ENCODE results near the gene TMEM62.
A peak's percentile ranks its signal among the peaks of the same experiment; 100 is the strongest.
"Not testable (repeated sequence)": the region's sequence is repeated elsewhere in the genome, so short reads cannot be mapped to it uniquely, and the experiment has no call there.

TMEM62 gene

GRCh38 chr15:43168192-43169107 lies 35.1 kb downstream of the TMEM62 start:
- DNase-seq (ENCODE audit: extremely low spot score, insufficient read length, low read depth) (no peak), FAIRE-seq (no peak)

GRCh38 chr15:43169888-43170287 lies 36.5 kb downstream of the TMEM62 start:
- no peak for FAIRE-seq
- no peak for DNase-seq (ENCODE audit: extremely low spot score, insufficient read length, low read depth)

GRCh38 chr15:43175656-43176309 lies 42.4 kb downstream of the TMEM62 start:
- FAIRE-seq; DNase-seq (ENCODE audit: extremely low spot score, insufficient read length, low read depth): not testable (repeated sequence)

DNA sequence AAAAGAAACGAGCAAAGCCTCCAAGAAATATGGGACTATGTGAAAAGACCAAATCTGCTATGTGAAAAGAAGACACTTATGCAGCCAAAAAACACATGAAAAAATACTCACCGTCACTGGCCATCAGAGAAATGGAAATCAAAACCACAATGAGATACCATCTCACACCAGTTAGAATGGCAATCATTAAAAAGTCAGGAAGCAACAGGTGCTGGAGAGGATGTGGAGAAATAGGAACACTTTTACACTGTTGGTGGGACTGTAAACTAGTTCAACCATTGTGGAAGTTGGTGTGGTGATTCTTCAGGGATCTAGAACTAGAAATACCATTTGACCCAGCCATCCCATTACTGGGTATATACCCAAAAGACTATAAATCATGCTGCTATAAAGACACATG lies 43.8 kb downstream of the TMEM62 start:
- not testable (repeated sequence) for DNase-seq (ENCODE audit: extremely low spot score, insufficient read length, low read depth); FAIRE-seq

GRCh38 chr15:43183270-43183669 lies 49.9 kb downstream of the TMEM62 start:
- DNase-seq (ENCODE audit: extremely low spot score, insufficient read length, low read depth) (no peak), FAIRE-seq (no peak)

DNA sequence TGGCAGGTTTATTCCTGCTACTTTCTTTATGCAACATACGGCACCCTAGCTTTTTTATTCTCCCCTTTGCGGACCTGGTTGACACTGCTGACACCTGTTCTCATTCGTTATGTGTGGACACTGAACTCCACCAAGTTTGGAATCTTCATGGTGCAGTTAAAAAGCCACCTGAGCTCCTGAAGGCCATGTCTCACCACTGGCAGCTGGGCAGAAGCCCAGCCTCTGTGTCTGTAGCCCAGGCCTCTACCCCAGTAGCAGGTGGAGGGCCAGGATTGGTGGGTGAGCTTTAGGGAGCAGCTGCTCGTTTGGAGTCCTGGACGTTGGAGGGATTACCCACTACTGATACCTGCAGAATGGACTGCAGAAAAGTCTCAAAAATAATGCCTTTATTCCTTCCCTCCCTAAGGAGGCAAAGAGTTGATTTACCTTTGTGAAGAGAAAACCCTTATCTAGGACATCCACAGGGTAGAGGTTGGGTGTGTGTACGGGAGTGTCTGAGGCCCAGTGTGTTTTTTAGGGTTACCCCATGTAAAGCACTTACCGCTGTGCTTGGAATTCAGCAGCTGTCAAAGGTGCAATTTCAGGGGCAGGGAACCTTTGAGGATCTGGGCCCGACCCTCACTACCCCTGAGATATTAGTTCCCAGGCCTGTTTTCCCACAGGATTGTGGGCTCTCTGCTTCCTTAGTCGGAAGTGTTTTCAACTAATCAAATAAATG lies 51.2 kb downstream of the TMEM62 start:
- FAIRE-seq = no peak
- no peak for DNase-seq (ENCODE audit: extremely low spot score, insufficient read length, low read depth)

DNA sequence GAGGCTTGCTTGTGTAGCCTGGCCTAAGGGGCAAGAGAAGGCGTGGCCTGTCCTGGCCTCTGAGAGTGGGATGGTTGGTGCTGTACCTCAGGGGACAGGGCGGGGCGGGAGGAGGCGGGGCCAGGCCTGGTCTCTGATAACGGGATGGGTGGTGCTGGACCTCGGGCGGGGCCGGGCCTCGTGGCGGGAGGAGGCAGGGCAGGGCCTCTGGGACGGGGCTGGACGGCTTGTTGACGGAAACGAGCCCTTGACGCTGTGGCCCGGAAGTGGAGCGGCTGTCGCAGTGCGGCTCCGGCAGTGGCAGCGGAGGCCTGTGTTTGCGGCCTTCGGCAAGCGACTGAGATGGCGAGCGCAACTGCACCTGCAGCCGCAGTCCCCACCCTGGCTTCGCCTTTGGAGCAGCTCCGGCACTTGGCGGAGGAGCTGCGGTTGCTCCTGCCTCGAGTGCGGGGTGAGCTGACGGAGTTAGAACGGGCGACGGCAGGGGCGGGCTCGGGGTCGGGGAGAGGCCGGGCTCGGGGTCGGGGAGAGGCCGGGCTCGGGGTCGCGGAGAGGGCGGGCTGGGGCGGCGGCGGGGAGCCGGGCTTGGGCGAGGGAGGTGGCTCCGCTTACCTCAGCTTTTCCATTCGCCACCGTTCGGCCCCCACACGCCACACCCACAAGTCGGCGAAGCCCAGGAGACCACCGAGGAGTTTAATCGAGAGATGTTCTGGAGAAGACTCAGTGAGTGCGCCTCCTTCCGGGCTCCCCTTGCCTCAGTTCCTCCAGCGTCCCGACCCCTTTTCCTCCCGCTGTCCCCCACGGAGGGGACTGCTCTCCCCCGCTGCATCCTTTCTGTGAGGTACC lies 52.0 kb downstream of the TMEM62 start, which contains the start of gene CCNDBP1:
TSS of gene CCNDBP1 (plus strand) at position 247 of the 846 bp plus-strand sequence. CDS start at position 343, 96 bp downstream.
- peak; percentile 99 for FAIRE-seq
- DNase-seq (ENCODE audit: extremely low spot score, insufficient read length, low read depth) = peak; percentile 98

- FAIRE-seq (peak; percentile 26), DNase-seq (ENCODE audit: extremely low spot score, insufficient read length, low read depth) (no peak)
These were observed 52.6 kb downstream of the TMEM62 start for GRCh38 chr15:43186003-43186353.

GRCh38 chr15:43187544-43188155 lies 54.3 kb downstream of the TMEM62 start:
- DNase-seq (ENCODE audit: extremely low spot score, insufficient read length, low read depth) (no peak), FAIRE-seq (peak; percentile 21)

GRCh38 chr15:43189296-43189695 lies 55.9 kb downstream of the TMEM62 start:
- no peak for FAIRE-seq
- DNase-seq (ENCODE audit: extremely low spot score, insufficient read length, low read depth) = no peak

- no peak for FAIRE-seq
- no peak for DNase-seq (ENCODE audit: extremely low spot score, insufficient read length, low read depth)
These were observed 56.8 kb downstream of the TMEM62 start for GRCh38 chr15:43190178-43190577.

GRCh38 chr15:43193710-43194109 lies 60.3 kb downstream of the TMEM62 start:
- FAIRE-seq = no peak
- no peak for DNase-seq (ENCODE audit: extremely low spot score, insufficient read length, low read depth)

- FAIRE-seq = no peak
These were observed 61.4 kb downstream of the TMEM62 start for GRCh38 chr15:43194795-43195194.

GRCh38 chr15:43196760-43197548 lies 63.6 kb downstream of the TMEM62 start:
- DNase-seq (ENCODE audit: extremely low spot score, insufficient read length, low read depth) (no peak), FAIRE-seq (no peak)

More at GRCh38 chr15:43194795-43195194, 61.4 kb downstream of the TMEM62 start:
- no peak for DNase-seq (ENCODE audit: extremely low spot score, insufficient read length, low read depth)

- not testable (repeated sequence) for DNase-seq (ENCODE audit: extremely low spot score, insufficient read length, low read depth); FAIRE-seq
These were observed 64.4 kb downstream of the TMEM62 start for GRCh38 chr15:43197773-43198172.

GRCh38 chr15:43198556-43198955 lies 65.2 kb downstream of the TMEM62 start:
- FAIRE-seq; DNase-seq (ENCODE audit: extremely low spot score, insufficient read length, low read depth): not testable (repeated sequence)

GRCh38 chr15:43198992-43199391 lies 65.6 kb downstream of the TMEM62 start:
- no peak for DNase-seq (ENCODE audit: extremely low spot score, insufficient read length, low read depth)
- FAIRE-seq = no peak

DNA sequence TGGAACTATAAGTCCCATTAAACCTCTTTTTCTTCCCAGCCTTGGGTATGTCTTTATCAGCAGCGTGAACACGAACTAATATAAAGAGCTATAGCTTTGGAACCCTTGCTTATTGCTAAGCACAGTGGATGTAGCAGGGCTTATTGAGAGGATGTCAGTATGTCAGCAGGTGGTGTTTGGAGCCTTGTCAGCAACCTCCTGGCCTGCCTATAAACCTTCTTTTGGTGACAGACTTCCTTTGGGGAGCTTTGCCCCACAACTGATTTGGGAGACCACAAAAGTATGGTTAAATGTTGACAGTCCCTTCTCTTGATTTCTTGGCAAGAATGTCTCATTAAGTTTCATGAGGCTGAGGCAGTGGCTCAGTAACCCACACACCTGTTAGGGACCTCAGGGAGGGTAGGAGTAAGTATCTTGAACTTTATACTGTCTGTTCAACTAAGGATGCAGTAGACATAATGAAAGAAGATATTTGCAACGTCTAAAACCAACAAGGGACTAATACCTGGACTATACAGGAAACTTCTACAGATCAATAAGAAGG lies 66.6 kb downstream of the TMEM62 start:
- FAIRE-seq = no peak
- no peak for DNase-seq (ENCODE audit: extremely low spot score, insufficient read length, low read depth)

Measured in GM18507 (cell line).